Body of pancreas (tissue), 4 donors: ENCODE measurements around the gene CNTLN. TPM values are rescaled to one million over a fixed set of nuclear protein-coding genes. Genes with fewer than 3 reads are reported as not detected.

ENCODE experiments used
- ATAC-seq: fragments of 150-250 bp; one replicate; pipeline ENCODE4 v1.9.1; 2016
- DNase-seq, 4 donors: peaks; one replicate each; pipeline ENCODE4 v3.0.0-alpha.2; 2019
- H3K27ac ChIP-seq, 4 donors: fragments of 200-600 bp; sonication (generic); 1 replicate in 3 of 4; 2 replicates in 1 of 4; pipeline versions ENCODE4 v1.5.1 to v1.6.1; 2016 to 2019; ENCODE audit warnings: mild to moderate bottlenecking in 1 of 4, mixed read lengths in 1 of 4, moderate library complexity in 1 of 4
- H3K27me3 ChIP-seq, 2 donors: fragments of 200-600 bp; sonication (generic); one replicate each; pipeline ENCODE4 v1.6.0; 2016; ENCODE audit warnings: mild to moderate bottlenecking in 1 of 2
- H3K36me3 ChIP-seq, 2 donors: fragments of 200-600 bp; sonication (generic); replicated peaks in 1 of 2; 2 replicates each; pipeline ENCODE4 v1.5.1; 2016; ENCODE audit warnings: low read depth in 2 of 2; ENCODE audit not compliant: insufficient read depth in 1 of 2
- H3K4me1 ChIP-seq: fragments of 200-600 bp; sonication (generic); one replicate; pipeline ENCODE4 v1.6.0; 2016
- H3K4me3 ChIP-seq, 2 donors: fragments of 200-600 bp; sonication (generic); 1 replicate in 1 of 2; 2 replicates in 1 of 2; pipeline ENCODE4 v1.5.1; 2016 to 2019
- H3K9me3 ChIP-seq, 3 donors: fragments of 200-600 bp; sonication (generic); 1 replicate in 2 of 3; 2 replicates in 1 of 3; pipeline ENCODE4 v1.5.1; 2016
- CTCF ChIP-seq, 7 experiments: fragments of 450-650 bp in 4 of 7; fragments of 200-600 bp in 3 of 7; sonication (generic) in 3 of 7; IDR thresholded peaks; one replicate each; pipeline ENCODE4 v1.5.1; 2016 to 2019; ENCODE audit warnings: antibody characterized with exemption in 7 of 7
- POLR2A ChIP-seq, 3 donors: fragments of 450-650 bp; IDR thresholded peaks; one replicate each; pipeline ENCODE4 v1.6.1; 2016; ENCODE audit warnings: antibody characterized with exemption in 3 of 3, mild to moderate bottlenecking in 2 of 3
- WGBS, 2 donors: methylation state at CpG; one replicate each; pipeline ENCODE4 v1.1.5; 2017; 5-methylcytosine and 5-hydroxymethylcytosine counted together
- intact Hi-C: fragments of 100-400 bp; cut with DNase I; formaldehyde crosslinking; loops from one replicate; pipeline ENCODE4 v1.15.1; 2023
- total RNA-seq, 2 donors: library from RNA; depleted of rRNA; stranded (reverse); fragments of >200 nt; gene quantifications; one replicate each; pipeline ENCODE4 v1.1.0, GENCODE V29; 2016

The CNTLN gene
- total RNA-seq, 2 donors from 2014 or later: 7.3 to 11.2 TPM

GRCh38 chr9:17216011-17216410 is 81.2 kb downstream of the CNTLN start:
- 84 to 87% methylated on average over 3 of the region's 3 CpGs for WGBS, 2 donors
- Histone ChIP-seq H3K36me3 (no peaks in the 10 kb centered on the region), H3K27ac (no peak overlapping the region), H3K27me3 (no peaks in the 10 kb centered on the region), H3K4me1 (no peaks in the 10 kb centered on the region), H3K4me3 (no peak overlapping the region), H3K9me3 (peaks cover 0 to 8% (median 0%) of the 10 kb centered on the region in 3 donors)
- no peak for TF ChIP-seq POLR2A (IDR thresholded peaks at IDR 0.05)
- no peak for TF ChIP-seq CTCF (IDR thresholded peaks at IDR 0.05)
- DNase-seq (no peak), ATAC-seq (no peak)
- intact Hi-C loops: no loop called here

GRCh38 chr9:17216646-17217045 is 81.8 kb downstream of the CNTLN start:
- no peak overlapping the region for H3K27ac ChIP-seq
- no peaks in the 10 kb centered on the region for H3K4me1 ChIP-seq
- WGBS, 2 donors: 70 to 86% methylated on average over 2 of the region's 2 CpGs
- TF ChIP-seq CTCF (IDR thresholded peaks at IDR 0.05): no peak
- no peak for TF ChIP-seq POLR2A (IDR thresholded peaks at IDR 0.05)
- ATAC-seq (no peak), DNase-seq (no peak)
- H3K9me3 ChIP-seq: peaks cover 0 to 8% (median 0%) of the 10 kb centered on the region in 3 donors
- intact Hi-C loops: no loop called here
- H3K27me3 ChIP-seq: no peaks in the 10 kb centered on the region
- no peaks in the 10 kb centered on the region for H3K36me3 ChIP-seq
- no peak overlapping the region for H3K4me3 ChIP-seq

- WGBS, 2 donors: 35 to 64% methylated on average over 2 of the region's 2 CpGs
- DNase-seq: no peak
- H3K27ac ChIP-seq: no peak overlapping the region
- no peaks in the 10 kb centered on the region for H3K4me1 ChIP-seq
- H3K9me3 ChIP-seq: peaks cover 0 to 8% (median 0%) of the 10 kb centered on the region in 3 donors
- no peak overlapping the region for H3K4me3 ChIP-seq
- ATAC-seq: no peak
- TF ChIP-seq POLR2A (IDR thresholded peaks at IDR 0.05) (no peak), CTCF (IDR thresholded peaks at IDR 0.05) (no peak)
- no peaks in the 10 kb centered on the region for H3K27me3 ChIP-seq
- intact Hi-C loops: no loop called here
- no peaks in the 10 kb centered on the region for H3K36me3 ChIP-seq
Measured at GRCh38 chr9:17217272-17217671, 82.4 kb downstream of the CNTLN start.

GRCh38 chr9:17219261-17219660 is 84.4 kb downstream of the CNTLN start:
- Histone ChIP-seq H3K4me3 (no peak overlapping the region), H3K27ac (no peak overlapping the region), H3K36me3 (no peaks in the 10 kb centered on the region), H3K9me3 (peaks cover 0 to 8% (median 0%) of the 10 kb centered on the region in 3 donors), H3K4me1 (no peaks in the 10 kb centered on the region), H3K27me3 (no peaks in the 10 kb centered on the region)
- intact Hi-C loops: no loop called here
- DNase-seq (no peak), ATAC-seq (no peak)
- TF ChIP-seq CTCF (IDR thresholded peaks at IDR 0.05) (peak in 1 of 7 experiments; percentile 35), POLR2A (IDR thresholded peaks at IDR 0.05) (no peak)

- Histone ChIP-seq H3K27ac (no peak overlapping the region), H3K9me3 (no peaks in the 10 kb centered on the region), H3K4me1 (no peaks in the 10 kb centered on the region), H3K27me3 (no peaks in the 10 kb centered on the region), H3K4me3 (no peak overlapping the region), H3K36me3 (no peaks in the 10 kb centered on the region)
- WGBS, 2 donors: 89 to 95% methylated on average over 7 of the region's 7 CpGs
- TF ChIP-seq POLR2A (IDR thresholded peaks at IDR 0.05) (no peak), CTCF (IDR thresholded peaks at IDR 0.05) (no peak)
- ATAC-seq (no peak), DNase-seq (no peak)
- intact Hi-C loops: no loop called here
Measured at GRCh38 chr9:17222932-17223331, 88.1 kb downstream of the CNTLN start.
